Stimulated activated CD4-positive, alpha-beta T cell treated with anti-CD3 and anti-CD28 coated beads, Interleukin-12 subunit alpha, Interleukin-12 subunit beta, amount 100 ng/mL, for 48 hours (primary cell): ENCODE data around the gene SYT17.

Source experiments
- DNase-seq, 3 donors: peaks; one replicate each; pipeline ENCODE4 v3.0.0-alpha.2; 2020; ENCODE audit warnings: low read depth in 2 of 3, low spot score in 1 of 3

SYT17 gene

GRCh38 chr16:19139436-19140091 lies 28.5 kb upstream of the SYT17 start:
- DNase-seq, result no peak

DNA sequence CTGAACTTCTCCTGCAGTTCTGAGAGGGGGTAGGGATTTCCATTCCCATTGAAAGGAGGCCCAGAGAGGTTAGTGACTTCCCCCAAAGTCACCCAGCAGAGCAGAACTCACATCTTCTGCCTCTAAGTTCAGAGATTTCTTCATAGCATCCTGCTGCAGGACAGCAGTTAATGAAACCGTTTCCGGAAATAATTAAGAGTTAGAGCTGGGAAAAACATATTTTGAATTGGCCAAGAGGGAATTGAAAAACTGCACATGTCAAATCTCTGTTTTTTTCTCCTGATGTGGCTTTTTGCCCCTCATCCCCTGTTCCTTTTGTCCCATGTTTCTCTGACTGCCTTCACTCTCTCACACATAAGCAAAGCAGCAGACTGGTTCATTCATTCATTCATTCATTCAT lies 27.6 kb upstream of the SYT17 start:
- DNase-seq, result no peak

DNA sequence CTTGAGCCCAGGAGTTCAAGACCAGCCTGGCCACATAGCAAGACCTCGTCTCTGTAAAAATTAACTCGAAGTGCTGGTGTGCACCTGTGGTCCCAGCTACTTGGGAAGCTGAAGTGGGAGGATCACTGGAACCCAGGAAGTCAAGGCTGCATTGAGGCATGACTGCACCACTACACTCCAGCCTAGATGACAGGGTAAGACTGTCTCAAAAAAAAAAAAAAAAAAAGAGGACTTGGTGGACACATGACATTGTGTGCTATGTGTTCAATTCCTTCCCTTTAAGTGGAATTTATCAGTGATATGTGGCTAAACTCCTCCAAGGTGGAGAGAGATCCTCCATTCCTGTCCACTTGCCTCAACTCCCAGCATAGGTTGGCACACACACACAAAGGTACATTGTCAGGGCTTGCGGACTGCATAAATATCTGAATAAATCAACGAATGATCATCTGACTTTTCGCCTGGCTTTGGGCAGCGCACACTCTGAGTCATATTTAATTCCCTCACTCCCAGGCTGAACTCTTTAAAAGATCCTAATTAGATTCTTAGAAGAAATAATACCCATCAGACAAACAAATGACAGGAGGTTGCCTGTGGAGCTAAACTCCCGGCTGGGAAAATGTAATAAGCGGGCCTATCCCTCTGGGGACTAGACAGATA lies 25.0 kb upstream of the SYT17 start:
- no peak for DNase-seq

DNA sequence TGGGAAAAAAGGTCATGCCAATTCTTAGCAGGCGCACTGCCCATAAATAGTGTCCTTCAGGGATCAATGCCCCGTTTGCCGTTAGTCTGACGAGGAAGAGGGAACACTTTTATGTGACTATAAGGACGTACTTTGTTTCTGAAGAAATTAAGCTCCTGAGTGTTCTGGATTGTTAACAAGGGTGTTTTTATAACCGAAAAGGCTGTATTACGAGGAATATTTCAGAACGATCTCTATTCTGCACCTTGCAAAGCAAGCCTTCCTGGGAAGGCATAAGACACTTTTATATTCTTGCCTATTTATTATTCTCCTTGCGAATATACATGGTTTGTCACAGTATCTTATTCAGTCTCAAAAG lies 24.5 kb upstream of the SYT17 start:
- no peak for DNase-seq

DNA sequence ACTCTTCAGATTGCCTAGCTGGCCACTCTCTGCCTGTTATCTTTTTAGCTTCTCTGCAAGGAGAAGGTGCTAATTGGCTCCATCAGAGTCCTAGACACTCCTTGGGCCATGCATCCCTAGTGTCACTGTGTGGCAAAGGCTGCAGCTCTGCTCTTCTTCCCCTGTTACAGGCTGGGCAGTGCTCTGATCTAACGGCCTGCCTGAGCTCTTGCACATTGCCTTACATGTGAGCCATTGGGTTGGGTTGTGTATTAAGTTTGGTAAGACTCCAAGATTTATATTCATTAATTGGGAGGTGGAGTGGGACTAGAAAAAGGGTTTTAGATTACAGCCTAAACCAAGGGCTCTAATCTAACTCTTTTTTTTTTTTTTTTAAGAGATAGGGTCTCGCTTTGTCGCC lies 23.0 kb upstream of the SYT17 start:
- DNase-seq, result no peak

DNA sequence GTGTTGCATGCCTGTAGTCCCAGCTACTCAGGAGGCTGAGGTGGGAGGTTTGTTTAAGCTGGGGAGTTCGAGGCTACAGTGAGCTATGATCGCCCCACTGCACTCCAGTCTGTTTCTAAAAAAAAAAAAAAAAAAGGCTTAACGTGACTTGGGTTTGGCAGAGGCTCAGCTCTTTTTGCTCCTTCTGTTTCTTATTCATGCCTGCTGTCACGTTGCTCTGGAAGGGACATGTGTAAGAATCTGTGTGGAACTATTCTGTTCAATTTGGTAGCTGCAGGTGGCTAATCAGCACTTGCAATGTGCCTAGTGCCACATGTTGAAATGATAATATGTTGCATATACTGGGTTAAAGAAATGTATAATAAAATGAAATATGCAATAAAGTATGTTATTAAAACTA lies 20.9 kb upstream of the SYT17 start:
- DNase-seq, result no peak

DNA sequence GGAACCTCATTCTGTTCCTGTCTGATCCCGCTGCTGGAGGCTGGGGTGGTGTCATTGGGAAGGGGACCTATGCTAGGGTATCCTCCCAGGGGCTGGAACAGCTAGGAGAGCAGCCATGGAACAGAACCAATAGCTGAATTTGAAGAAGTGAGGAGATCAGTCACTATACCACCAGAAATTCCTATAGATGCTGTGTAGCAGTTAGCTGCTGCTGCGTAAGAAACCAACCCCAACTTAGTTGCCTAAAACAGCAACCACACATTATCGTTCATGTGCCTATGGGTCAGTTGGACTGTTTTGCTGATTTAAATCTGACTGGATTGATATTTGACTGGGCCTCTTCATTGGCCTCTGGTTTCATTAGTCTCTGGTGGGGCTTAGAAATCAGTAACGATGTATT lies 20.4 kb upstream of the SYT17 start:
- no peak for DNase-seq

DNA sequence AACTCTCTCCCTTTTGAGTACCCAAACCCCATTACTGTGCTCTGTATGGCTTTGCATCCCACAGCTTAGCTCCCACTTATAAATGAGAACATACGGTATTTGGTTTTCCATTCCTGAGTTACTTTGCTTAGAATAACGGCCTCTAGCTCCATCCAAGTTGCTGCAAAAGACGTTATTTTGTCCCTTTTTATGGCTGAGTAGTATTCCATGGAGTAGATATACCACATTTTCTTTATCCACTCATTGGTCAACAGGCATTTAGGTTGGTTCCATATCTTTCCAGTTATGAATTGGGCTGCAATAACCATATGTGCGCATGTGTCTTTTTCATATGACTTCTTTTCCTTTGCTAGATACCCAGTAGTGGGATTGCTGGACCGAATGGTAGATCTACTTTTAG lies 19.9 kb upstream of the SYT17 start:
- no peak for DNase-seq

DNA sequence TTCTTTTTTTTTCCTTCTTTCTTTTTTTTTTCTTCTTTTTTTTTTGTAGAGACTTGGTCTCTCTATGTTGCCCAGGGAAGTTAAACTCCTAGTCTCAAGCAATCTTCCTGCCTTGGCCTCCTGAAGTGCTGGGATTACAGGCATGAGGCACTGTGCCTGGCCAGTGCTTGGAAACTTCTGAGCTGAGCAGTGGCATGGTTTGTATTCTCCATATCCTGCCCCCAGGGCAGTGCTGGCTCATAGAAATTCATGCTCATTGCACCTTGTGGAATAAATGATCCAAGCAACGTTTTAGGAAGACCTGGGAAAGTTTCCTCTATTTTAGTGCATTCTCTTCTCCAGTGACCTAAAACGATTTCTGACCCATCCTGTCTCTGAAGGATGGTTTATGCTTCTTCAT lies 16.7 kb upstream of the SYT17 start:
- no peak for DNase-seq

GRCh38 chr16:19152042-19152441 lies 16.0 kb upstream of the SYT17 start:
- no peak for DNase-seq

- DNase-seq, result no peak
These were observed 14.2 kb upstream of the SYT17 start for GRCh38 chr16:19153876-19154275.

GRCh38 chr16:19162085-19162484 lies 6.0 kb upstream of the SYT17 start:
- DNase-seq, result no peak

GRCh38 chr16:19163215-19163614 lies 4.8 kb upstream of the SYT17 start:
- DNase-seq, result no peak

DNA sequence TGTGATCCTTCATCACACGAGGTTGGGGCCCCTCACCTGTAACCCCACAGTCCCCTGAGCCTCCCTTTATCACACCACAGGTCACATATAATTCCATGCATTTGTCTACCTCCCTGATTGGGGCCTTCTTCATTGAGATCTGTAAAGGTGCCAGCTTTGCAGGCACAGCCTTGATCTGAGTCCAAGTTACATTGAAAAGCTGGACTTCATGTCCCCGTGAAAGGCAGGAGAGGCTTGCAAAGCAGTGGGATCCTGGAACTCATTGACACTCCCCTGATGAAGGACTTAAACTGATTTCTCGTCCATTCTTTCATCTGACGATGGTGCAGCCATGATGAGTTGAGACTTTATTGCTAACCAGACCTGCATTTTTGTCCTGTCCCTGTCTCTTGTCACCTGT lies 3.8 kb upstream of the SYT17 start:
- no peak for DNase-seq

DNA sequence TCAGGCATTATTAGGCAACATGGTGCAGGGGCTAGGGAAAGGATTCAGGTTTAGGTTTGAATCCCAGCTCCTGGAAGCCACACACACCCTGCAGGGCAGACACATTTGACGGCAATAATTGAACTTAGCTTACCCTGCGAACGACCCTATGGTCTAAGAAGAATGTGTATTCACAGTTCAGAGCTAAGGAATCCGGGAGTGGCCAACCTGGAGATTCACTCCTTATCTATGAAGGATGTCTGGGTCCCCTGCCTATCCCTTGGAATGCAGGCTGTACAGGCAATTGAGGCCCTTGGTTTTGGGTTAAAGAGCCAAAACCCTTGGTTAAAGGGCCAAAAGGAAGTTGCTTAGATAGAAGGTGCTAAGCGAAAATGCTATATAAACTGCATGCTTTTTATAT lies 2.9 kb upstream of the SYT17 start:
- no peak for DNase-seq

DNA sequence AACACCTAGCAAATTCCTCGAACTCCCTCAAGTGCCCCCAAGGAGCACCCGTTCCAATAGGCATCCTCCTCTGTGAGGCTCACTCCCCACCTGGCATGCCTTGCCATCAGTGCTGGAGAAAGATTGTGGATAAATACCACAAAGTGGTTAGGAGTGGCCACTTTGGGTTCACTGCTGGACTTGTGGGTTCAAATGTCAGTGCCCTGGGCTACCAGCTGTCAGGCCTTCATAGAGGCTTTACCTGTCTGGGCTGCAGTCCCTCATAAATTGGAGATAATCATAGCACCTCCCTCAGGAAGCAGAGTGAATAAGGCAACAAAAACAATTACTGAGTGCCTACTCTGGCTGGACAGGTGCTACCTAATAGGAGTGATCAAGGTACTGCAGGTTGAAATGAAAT lies 1.5 kb upstream of the SYT17 start:
- no peak for DNase-seq

DNA sequence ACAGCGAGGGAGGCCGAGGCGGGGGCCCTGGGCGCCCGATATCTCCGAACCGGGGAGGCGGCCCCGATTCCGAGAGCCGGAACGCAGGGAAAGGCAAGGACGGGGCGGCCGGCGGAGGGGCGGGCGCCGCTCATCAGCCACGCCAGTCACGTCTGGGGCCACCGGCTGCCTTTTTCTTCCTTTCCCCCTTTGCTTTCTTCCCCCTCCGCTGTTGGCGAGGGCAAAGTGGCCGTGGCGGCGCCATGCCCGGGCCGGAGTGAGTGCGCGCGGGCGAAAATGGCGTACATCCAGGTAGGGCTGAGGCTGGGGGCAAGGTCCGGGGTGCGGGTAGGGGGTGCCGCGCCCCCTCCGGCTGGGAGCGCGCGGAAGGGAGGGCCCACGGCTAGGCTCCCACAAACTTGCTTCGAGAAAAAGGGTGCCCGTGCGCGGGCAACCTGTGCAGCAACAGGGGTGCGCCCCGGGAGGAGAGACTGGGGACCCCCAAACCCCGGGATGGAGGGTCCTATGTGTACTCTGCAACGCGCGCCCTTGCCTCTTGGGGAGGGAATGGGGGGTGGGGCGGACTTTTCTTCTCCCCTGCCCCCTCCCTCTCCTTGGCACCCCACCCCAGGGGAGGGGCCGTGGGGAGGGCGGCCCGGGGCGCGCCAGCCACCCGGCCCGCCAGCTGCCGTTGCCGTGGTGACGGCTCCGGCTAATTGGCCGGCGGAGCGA lies 486 bp downstream of the SYT17 start:
- no peak for DNase-seq

- no peak for DNase-seq
These were observed 1.1 kb downstream of the SYT17 start for GRCh38 chr16:19169082-19169639.

DNA sequence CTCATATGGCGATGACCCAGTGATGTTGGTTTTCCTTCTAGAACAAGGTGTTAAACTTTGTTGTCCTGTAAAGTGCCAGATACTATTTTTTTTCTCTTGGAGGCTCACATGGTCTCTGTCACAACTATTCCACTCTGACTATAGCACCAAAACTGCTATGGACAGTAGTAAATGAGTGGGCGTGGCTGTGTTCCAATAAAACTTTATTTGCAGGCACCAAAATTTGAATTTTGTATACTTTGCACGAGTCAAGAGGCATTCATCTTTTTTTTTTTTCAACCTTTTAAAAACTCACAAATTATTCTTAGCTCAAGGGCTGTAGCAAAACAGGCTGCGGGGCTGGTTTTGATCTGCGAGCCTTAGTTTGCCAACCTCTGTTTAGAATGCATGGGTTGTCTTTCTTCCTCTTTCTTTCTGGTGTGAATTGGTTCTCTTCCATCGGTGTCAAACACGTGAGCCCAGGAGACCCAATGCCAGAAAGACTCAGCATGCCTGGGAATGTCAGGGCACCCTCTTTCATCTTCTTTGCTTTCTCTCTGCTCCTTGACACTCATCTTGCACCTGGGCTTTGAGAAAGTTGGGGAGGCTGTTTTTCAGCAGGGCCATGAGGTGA lies 2.1 kb downstream of the SYT17 start:
- no peak for DNase-seq

GRCh38 chr16:19172098-19172780 lies 4.2 kb downstream of the SYT17 start:
- no peak for DNase-seq

- no peak for DNase-seq
These were observed 5.0 kb downstream of the SYT17 start for GRCh38 chr16:19173059-19173458.
